GM12878 (cell line): ENCODE results near the gene GRIK3. TPM values are rescaled to one million over a fixed set of nuclear protein-coding genes. Genes with fewer than 3 reads are reported as not detected.

Source experiments
- ATAC-seq: fragments of 200-7000 bp; cut with Tn5 transposase; 3 replicates; pipeline ENCODE4 v1.9.1; 2020; ENCODE audit warnings: mild to moderate bottlenecking, moderate library complexity
- BruUV-seq: library from RNA; stranded (reverse); fragments of 400-500 nt; replicated peaks from 2 replicates; lab custom pipeline; 2021; lab: Mats Ljungman, UMichigan
- CTCF ChIA-PET: fragments of 300-600 bp; sonication (Branson Sonifier 250); formaldehyde crosslinking; extraction: SDS; loops from one replicate; lab custom pipeline; 2021; ENCODE audit warnings: inconsistent platforms; lab: Yijun Ruan, JAX
- POLR2A ChIA-PET: fragments of 350-600 bp; formaldehyde crosslinking; extraction: SDS; loops from one replicate; lab custom pipeline; 2021; ENCODE audit warnings: inconsistent platforms; lab: Charles Lee
- RAD21 ChIA-PET: fragments of 300-600 bp; sonication (Branson Sonifier 250); formaldehyde crosslinking; loops from one replicate; lab custom pipeline; 2023; ENCODE audit warnings: antibody characterized with exemption; ENCODE audit not compliant: unreplicated experiment; lab: Charles Lee
- SMC1A ChIA-PET: fragments of 300-600 bp; sonication (Branson Sonifier 250); formaldehyde crosslinking; loops from one replicate; lab custom pipeline; 2023; ENCODE audit not compliant: unreplicated experiment, uncharacterized antibody; lab: Charles Lee
- DNase-seq: peaks from one replicate; pipeline ENCODE4 v3.0.0-alpha.2; 2011; ENCODE audit warnings: low read depth, low spot score
- FAIRE-seq: peaks from 3 replicates; lab custom pipeline; 2011; peaks lifted over from hg19 to GRCh38; lab: Jason Lieb, UNC
- H2AFZ ChIP-seq: 2 replicates; pipeline ENCODE4 v1.6.0; 2011; ENCODE audit warnings: low read depth, low read length, control low read depth; ENCODE audit not compliant: control insufficient read depth
- H3K27ac ChIP-seq: 2 replicates; pipeline ENCODE4 v1.5.1; 2011; ENCODE audit warnings: control low read depth; ENCODE audit not compliant: control insufficient read depth, insufficient read depth
- H3K27me3 ChIP-seq, 2 experiments: replicated peaks in 1 of 2; 2 replicates each; pipeline versions ENCODE4 v1.6.0 to v1.6.1; 2011; ENCODE audit warnings: low read length in 1 of 2; ENCODE audit not compliant: control insufficient read depth in 2 of 2, insufficient read depth in 2 of 2
- H3K36me3 ChIP-seq, 2 experiments: 2 replicates each; pipeline ENCODE4 v1.5.1; 2011; ENCODE audit warnings: low read length in 1 of 2; ENCODE audit not compliant: control insufficient read depth in 2 of 2, insufficient read depth in 2 of 2
- H3K4me1 ChIP-seq: 2 replicates; pipeline ENCODE4 v1.6.1; 2011; ENCODE audit warnings: mild to moderate bottlenecking, low read length, moderate library complexity, mixed read lengths; ENCODE audit not compliant: control insufficient read depth, insufficient read depth
- H3K4me2 ChIP-seq: 2 replicates; pipeline ENCODE4 v1.6.0; 2011; ENCODE audit warnings: control low read depth; ENCODE audit not compliant: control insufficient read depth, insufficient read depth
- H3K4me3 ChIP-seq: fragments of 200-600 bp; sonication (generic); 2 replicates; pipeline ENCODE4 v1.5.1; 2016
- H3K79me2 ChIP-seq: 2 replicates; pipeline ENCODE4 v1.6.0; 2011; ENCODE audit warnings: low read length; ENCODE audit not compliant: control insufficient read depth, insufficient read depth
- H3K9ac ChIP-seq: 2 replicates; pipeline ENCODE4 v1.8.0; 2011; ENCODE audit warnings: low read length, control low read depth, mixed read lengths; ENCODE audit not compliant: control insufficient read depth, insufficient read depth
- H3K9me3 ChIP-seq: replicated peaks from 3 replicates; pipeline ENCODE4 v1.5.1; 2011; ENCODE audit warnings: mild to moderate bottlenecking, low read length; ENCODE audit not compliant: control insufficient read depth, insufficient read depth
- H4K20me1 ChIP-seq: 2 replicates; pipeline ENCODE4 v1.6.0; 2011; ENCODE audit not compliant: control insufficient read depth, insufficient read depth
- PAX5 ChIP-seq: IDR thresholded peaks from 2 replicates; pipeline ENCODE4 v1.6.1; 2011; ENCODE audit warnings: low read depth, low read length, borderline replicate concordance
- POLR2AphosphoS2 ChIP-seq: IDR thresholded peaks from 2 replicates; pipeline ENCODE4 v1.6.1; 2011; ENCODE audit warnings: low read depth, mild to moderate bottlenecking, low read length, improper control_type of control experiment, moderate library complexity
- REST ChIP-seq: IDR thresholded peaks from 2 replicates; pipeline ENCODE4 v1.6.1; 2012; ENCODE audit warnings: mild to moderate bottlenecking, low read depth, low read length
- WGBS: methylation state at CpG from one replicate; pipeline ENCODE4 v1.1.6; 2016; ENCODE audit warnings: low lambda C conversion rate; ENCODE audit not compliant: insufficient replicate concordance, insufficient coverage; ENCODE audit errors: missing lambda C conversion rate; 5-methylcytosine and 5-hydroxymethylcytosine counted together
- in situ Hi-C: fragments of 300-500 bp; cut with MboI; formaldehyde crosslinking; loops from 9 replicates; pipeline ENCODE4 v1.14.3; 2018; ENCODE audit warnings: mixed read lengths
- intact Hi-C: fragments of 100-400 bp; cut with micrococcal nuclease; formaldehyde crosslinking; loops from one replicate; pipeline ENCODE4 v1.14.2; 2022; ENCODE audit not compliant: unreplicated experiment
- polyA plus RNA-seq, 11 experiments: library from polyadenylated mRNA; depleted of rRNA in 4 of 11; unstranded in 6 of 11; stranded (reverse) in 5 of 11; fragments of >200 nt; fragmentation: Nextera tagmentation in 4 of 11; fragmentation: Illumina TruSeq in 1 of 11; extraction: Ambion mirVana in 4 of 11; extraction: Trizol in 1 of 11; gene quantifications; 1 replicate in 1 of 11; 2 replicates in 10 of 11; pipeline versions ENCODE4 v1.2.1 to v1.2.3, GENCODE V29; 2011 to 2016; ENCODE audit warnings: inconsistent platforms in 2 of 11, missing spikeins in 2 of 11, low read depth in 1 of 11
- total RNA-seq, 4 experiments: library from RNA; depleted of rRNA in 3 of 4; stranded (reverse); fragments of >200 nt in 3 of 4; fragmentation: Illumina TruSeq in 1 of 4; extraction: Trizol in 1 of 4; gene quantifications; 2 replicates each; pipeline versions ENCODE4 v1.2.1 to v1.2.3, GENCODE V29; 2013 to 2021
- TF ChIP-seq, protein P1 (sequence below): fragments of 450-650 bp; conservative IDR thresholded peaks from 2 replicates; pipeline ENCODE4 v1.6.1; 2017; ENCODE audit warnings: mild to moderate bottlenecking, moderate library complexity
- TF ChIP-seq, protein P2 (sequence below): fragments of 450-650 bp; IDR thresholded peaks from 2 replicates; pipeline ENCODE4 v1.6.1; 2017; ENCODE audit warnings: mild to moderate bottlenecking, moderate library complexity

Gene GRIK3
- total and polyA plus RNA-seq, 10 of the 15 experiments (the other 5 are each of a cell fraction or from before 2014, with no cell fraction given) = not detected

- ChIA-PET CTCF (no interaction called here), POLR2A (no interaction called here), SMC1A (interaction anchor here (0.7 kb wide), 1 partner anchor 43 kb away, joined by 3 read pairs; no protein-coding TSS in a partner anchor), RAD21 (no interaction called here)
- ATAC-seq (no peak), FAIRE-seq (no peak), DNase-seq (no peak)
- H3K27ac ChIP-seq = no peak overlapping the region
- H2AFZ ChIP-seq = no peak overlapping the region
- H3K27me3 ChIP-seq = no peaks in the 10 kb centered on the region; a peak in 2 of 4 replicates
- H3K79me2 ChIP-seq = no peaks in the 10 kb centered on the region
- no peaks in the 10 kb centered on the region for H3K36me3 ChIP-seq
- intact Hi-C loops (no loop called here), in situ Hi-C loops (no loop called here)
- H3K9ac ChIP-seq = no peak overlapping the region
- no peaks in the 10 kb centered on the region for H3K9me3 ChIP-seq
- WGBS = 8% methylated on average over 3 of the region's 3 CpGs
- no peaks in the 10 kb centered on the region for H4K20me1 ChIP-seq
- no peaks in the 10 kb centered on the region for H3K4me1 ChIP-seq
- TF ChIP-seq, protein P1, sequence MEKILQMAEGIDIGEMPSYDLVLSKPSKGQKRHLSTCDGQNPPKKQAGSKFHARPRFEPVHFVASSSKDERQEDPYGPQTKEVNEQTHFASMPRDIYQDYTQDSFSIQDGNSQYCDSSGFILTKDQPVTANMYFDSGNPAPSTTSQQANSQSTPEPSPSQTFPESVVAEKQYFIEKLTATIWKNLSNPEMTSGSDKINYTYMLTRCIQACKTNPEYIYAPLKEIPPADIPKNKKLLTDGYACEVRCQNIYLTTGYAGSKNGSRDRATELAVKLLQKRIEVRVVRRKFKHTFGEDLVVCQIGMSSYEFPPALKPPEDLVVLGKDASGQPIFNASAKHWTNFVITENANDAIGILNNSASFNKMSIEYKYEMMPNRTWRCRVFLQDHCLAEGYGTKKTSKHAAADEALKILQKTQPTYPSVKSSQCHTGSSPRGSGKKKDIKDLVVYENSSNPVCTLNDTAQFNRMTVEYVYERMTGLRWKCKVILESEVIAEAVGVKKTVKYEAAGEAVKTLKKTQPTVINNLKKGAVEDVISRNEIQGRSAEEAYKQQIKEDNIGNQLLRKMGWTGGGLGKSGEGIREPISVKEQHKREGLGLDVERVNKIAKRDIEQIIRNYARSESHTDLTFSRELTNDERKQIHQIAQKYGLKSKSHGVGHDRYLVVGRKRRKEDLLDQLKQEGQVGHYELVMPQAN = no peak
- TF ChIP-seq POLR2AphosphoS2 (no peak), REST (peak; percentile 92), PAX5 (0 out of 2 replicates have a peak, but pooled peaks have one; percentile 19)
- TF ChIP-seq, protein P2, sequence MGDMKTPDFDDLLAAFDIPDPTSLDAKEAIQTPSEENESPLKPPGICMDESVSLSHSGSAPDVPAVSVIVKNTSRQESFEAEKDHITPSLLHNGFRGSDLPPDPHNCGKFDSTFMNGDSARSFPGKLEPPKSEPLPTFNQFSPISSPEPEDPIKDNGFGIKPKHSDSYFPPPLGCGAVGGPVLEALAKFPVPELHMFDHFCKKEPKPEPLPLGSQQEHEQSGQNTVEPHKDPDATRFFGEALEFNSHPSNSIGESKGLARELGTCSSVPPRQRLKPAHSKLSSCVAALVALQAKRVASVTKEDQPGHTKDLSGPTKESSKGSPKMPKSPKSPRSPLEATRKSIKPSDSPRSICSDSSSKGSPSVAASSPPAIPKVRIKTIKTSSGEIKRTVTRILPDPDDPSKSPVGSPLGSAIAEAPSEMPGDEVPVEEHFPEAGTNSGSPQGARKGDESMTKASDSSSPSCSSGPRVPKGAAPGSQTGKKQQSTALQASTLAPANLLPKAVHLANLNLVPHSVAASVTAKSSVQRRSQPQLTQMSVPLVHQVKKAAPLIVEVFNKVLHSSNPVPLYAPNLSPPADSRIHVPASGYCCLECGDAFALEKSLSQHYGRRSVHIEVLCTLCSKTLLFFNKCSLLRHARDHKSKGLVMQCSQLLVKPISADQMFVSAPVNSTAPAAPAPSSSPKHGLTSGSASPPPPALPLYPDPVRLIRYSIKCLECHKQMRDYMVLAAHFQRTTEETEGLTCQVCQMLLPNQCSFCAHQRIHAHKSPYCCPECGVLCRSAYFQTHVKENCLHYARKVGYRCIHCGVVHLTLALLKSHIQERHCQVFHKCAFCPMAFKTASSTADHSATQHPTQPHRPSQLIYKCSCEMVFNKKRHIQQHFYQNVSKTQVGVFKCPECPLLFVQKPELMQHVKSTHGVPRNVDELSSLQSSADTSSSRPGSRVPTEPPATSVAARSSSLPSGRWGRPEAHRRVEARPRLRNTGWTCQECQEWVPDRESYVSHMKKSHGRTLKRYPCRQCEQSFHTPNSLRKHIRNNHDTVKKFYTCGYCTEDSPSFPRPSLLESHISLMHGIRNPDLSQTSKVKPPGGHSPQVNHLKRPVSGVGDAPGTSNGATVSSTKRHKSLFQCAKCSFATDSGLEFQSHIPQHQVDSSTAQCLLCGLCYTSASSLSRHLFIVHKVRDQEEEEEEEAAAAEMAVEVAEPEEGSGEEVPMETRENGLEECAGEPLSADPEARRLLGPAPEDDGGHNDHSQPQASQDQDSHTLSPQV = no peak
- no TSS peak for BruUV-seq
- H3K4me3 ChIP-seq = no peak overlapping the region
- H3K4me2 ChIP-seq = no peak overlapping the region
Observed at GRCh38 chr1:36966242-36966641, 68.1 kb downstream of the GRIK3 start.
